ENCODE measurements around the gene CDH3. TPM values are rescaled to one million over a fixed set of nuclear protein-coding genes. Genes with fewer than 3 reads are reported as not detected.

CDH3 gene
- total RNA-seq, 4 donors from 2014 or later, result 1.2 to 15.9 (median 2.5) TPM

DNA sequence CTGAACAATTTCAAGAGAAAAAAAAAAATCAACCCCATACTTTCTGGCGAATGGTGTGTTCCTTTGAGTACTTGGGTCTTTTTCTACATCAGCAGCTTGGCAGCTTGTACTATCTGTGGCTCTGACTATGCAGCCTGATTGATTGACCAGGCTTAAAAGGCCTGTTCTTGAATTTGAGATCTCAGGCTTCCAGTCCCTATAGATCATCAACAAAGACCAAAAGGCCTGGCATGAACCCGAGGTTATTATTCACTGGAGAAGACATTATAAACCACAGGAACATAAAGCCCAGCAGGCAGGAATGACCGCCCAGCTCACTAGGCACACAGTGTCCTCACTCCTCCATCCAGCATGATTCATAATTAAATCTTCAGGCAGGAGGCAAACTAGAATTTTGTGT is 32.1 kb upstream of the CDH3 start:
- Histone ChIP-seq H3K27ac (no peak overlapping the region), H3K27me3 (no peaks in the 10 kb centered on the region), H3K36me3 (peaks cover 0 to 8% (median 0%) of the 10 kb centered on the region in 3 donors), H3K4me1 (no peaks in the 10 kb centered on the region), H3K4me3 (no peak overlapping the region), H3K9me3 (peaks cover 0 to 48% (median 2%) of the 10 kb centered on the region in 4 donors)
- DNase-seq (ENCODE audit: low spot score in 2 of 2), result no peak
- TF ChIP-seq EP300 (IDR thresholded peaks at IDR 0.05), result no peak
- TF ChIP-seq POLR2A (IDR thresholded peaks at IDR 0.05), result no peak
- no peak for TF ChIP-seq CTCF (IDR thresholded peaks at IDR 0.05)
- WGBS, 2 donors, result 86 to 87% methylated on average over 3 of the region's 3 CpGs

DNA sequence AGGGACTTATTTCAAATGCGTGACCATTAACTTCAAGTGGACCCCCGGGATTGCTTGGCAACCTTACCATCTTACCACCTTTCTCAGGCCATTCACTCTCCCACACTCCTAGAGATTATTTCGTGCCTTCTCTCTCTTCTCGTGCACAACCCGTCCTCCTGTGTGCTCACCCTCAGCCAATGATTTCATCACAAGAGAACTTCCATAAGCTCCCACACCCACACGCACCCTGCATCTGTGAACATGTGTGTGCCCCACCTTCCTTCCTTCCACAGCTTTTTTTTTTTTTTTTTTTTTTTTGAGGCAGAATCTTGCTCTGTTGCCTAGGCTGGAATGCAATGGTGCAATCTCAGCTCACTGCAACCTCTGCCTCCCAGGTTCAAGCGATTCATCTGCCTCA is 27.4 kb upstream of the CDH3 start:
- no peak overlapping the region for H3K4me3 ChIP-seq
- WGBS, 2 donors, result 61 to 72% methylated on average over 7 of the region's 7 CpGs
- TF ChIP-seq CTCF (IDR thresholded peaks at IDR 0.05), result no peak
- no peak for TF ChIP-seq POLR2A (IDR thresholded peaks at IDR 0.05)
- no peak for TF ChIP-seq EP300 (IDR thresholded peaks at IDR 0.05)
- H3K36me3 ChIP-seq, result peaks cover 0 to 4% (median 0%) of the 10 kb centered on the region in 3 donors
- no peak overlapping the region for H3K27ac ChIP-seq
- no peaks in the 10 kb centered on the region for H3K4me1 ChIP-seq
- H3K9me3 ChIP-seq, result peaks cover 0 to 43% (median 2%) of the 10 kb centered on the region in 4 donors
- no peak for DNase-seq (ENCODE audit: low spot score in 2 of 2)
- no peaks in the 10 kb centered on the region for H3K27me3 ChIP-seq

DNA sequence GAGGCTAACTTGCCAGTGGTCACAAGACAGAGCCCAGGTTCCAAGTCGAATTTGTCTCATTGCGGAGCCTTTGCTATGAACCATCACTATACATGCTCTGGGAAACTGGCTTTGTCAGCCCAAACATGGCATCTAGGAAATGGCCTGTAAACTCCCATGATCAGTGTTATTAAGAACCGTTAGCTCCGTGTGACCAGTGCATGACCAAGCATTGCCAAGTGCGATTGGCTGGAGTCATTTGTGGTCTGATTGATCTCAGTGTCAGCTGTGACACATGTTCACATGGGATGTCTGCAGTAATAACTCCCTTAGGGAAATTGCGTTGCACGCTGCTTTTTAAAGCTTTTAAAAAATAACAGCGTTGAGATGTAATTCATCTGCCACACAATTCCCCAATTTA is 18.6 kb upstream of the CDH3 start:
- no peaks in the 10 kb centered on the region for H3K4me1 ChIP-seq
- H3K27ac ChIP-seq, result no peak overlapping the region
- H3K27me3 ChIP-seq, result no peaks in the 10 kb centered on the region
- 73 to 74% methylated on average over 8 of the region's 8 CpGs for WGBS, 2 donors
- peaks cover 0 to 12% (median 0%) of the 10 kb centered on the region in 4 donors for H3K9me3 ChIP-seq
- no peak for DNase-seq (ENCODE audit: low spot score in 2 of 2)
- TF ChIP-seq POLR2A (IDR thresholded peaks at IDR 0.05) (no peak), EP300 (IDR thresholded peaks at IDR 0.05) (no peak), CTCF (IDR thresholded peaks at IDR 0.05) (no peak)
- H3K4me3 ChIP-seq, result no peak overlapping the region
- no peaks in the 10 kb centered on the region for H3K36me3 ChIP-seq

DNA sequence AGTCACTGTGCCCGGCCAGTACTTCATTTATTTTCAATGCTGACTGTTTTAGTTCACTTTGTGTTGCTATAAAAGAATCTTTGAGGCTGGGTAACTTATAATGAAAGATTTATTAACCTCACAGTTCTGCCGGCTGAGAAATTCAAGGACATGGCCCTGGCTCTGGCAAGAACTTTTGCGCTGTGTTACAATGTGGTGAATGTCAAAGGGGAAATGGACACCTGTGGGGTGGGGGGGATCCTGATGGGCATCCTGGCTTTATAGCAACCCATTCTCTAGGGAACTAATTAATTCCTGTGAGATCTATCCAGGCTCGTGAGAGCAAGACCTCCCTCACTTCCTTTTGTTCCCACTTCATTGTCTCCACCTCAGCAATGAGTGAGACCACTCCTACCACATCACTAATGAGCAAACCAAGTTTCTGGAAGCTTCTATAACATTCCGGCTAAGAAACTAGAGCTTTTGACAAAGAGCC is 17.1 kb upstream of the CDH3 start:
- WGBS, 2 donors, result 26 to 33% methylated on average over 5 of the region's 5 CpGs
- no peak for DNase-seq (ENCODE audit: low spot score in 2 of 2)
- Histone ChIP-seq H3K27ac (no peak overlapping the region), H3K9me3 (no peaks in the 10 kb centered on the region), H3K4me1 (no peaks in the 10 kb centered on the region), H3K4me3 (no peak overlapping the region), H3K27me3 (no peaks in the 10 kb centered on the region), H3K36me3 (no peaks in the 10 kb centered on the region)
- TF ChIP-seq EP300 (IDR thresholded peaks at IDR 0.05) (no peak), POLR2A (IDR thresholded peaks at IDR 0.05) (no peak), CTCF (IDR thresholded peaks at IDR 0.05) (no peak)

- H3K4me3 ChIP-seq, result no peak overlapping the region
- TF ChIP-seq POLR2A (IDR thresholded peaks at IDR 0.05) (no peak), CTCF (IDR thresholded peaks at IDR 0.05) (no peak)
- no peaks in the 10 kb centered on the region for H3K27me3 ChIP-seq
- no peaks in the 10 kb centered on the region for H3K36me3 ChIP-seq
- H3K4me1 ChIP-seq, result no peaks in the 10 kb centered on the region
- DNase-seq (ENCODE audit: low spot score in 2 of 2), result no peak
- 60 to 78% methylated on average over 7 of the region's 7 CpGs for WGBS, 2 donors
- H3K27ac ChIP-seq, result no peak overlapping the region
- H3K9me3 ChIP-seq, result no peaks in the 10 kb centered on the region
These were observed 15.7 kb upstream of the CDH3 start for GRCh38 chr16:68629351-68629910.

Measured in tibial nerve (tissue), 4 donors.